ENCODE results near the gene TSPAN9. TPM values are rescaled to one million over a fixed set of nuclear protein-coding genes. Genes with fewer than 3 reads are reported as not detected.

TSPAN9 gene
- total and polyA plus RNA-seq, 2 experiments from 2014 or later: 6.0 to 31.5 TPM

DNA sequence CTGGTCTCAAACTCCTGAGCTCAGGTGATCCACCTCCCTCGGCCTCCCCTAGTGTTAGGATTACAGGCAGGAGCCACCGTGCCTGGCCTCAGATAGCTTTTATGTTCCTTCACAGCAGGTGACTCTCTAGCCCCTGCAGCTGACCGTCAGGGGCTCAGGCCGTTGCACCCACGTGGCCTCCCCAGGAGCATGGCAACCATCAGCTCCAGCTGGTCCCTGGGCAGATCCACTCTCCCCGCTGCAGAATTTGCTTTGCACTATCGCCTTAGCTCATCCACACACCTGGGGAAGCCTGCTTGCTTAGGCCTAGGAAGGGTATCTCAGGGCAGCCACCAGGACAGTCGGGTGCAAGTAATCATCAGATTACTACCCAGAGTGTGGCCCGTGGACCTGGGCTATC is 62.6 kb downstream of the TSPAN9 start (continued):
- no peak for TF ChIP-seq NANOG (IDR thresholded peaks at IDR 0.05; ENCODE audit: borderline replicate concordance)
- TF ChIP-seq, protein P1, sequence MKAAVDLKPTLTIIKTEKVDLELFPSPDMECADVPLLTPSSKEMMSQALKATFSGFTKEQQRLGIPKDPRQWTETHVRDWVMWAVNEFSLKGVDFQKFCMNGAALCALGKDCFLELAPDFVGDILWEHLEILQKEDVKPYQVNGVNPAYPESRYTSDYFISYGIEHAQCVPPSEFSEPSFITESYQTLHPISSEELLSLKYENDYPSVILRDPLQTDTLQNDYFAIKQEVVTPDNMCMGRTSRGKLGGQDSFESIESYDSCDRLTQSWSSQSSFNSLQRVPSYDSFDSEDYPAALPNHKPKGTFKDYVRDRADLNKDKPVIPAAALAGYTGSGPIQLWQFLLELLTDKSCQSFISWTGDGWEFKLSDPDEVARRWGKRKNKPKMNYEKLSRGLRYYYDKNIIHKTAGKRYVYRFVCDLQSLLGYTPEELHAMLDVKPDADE (IDR thresholded peaks at IDR 0.05): no peak
- TF ChIP-seq, protein P2, sequence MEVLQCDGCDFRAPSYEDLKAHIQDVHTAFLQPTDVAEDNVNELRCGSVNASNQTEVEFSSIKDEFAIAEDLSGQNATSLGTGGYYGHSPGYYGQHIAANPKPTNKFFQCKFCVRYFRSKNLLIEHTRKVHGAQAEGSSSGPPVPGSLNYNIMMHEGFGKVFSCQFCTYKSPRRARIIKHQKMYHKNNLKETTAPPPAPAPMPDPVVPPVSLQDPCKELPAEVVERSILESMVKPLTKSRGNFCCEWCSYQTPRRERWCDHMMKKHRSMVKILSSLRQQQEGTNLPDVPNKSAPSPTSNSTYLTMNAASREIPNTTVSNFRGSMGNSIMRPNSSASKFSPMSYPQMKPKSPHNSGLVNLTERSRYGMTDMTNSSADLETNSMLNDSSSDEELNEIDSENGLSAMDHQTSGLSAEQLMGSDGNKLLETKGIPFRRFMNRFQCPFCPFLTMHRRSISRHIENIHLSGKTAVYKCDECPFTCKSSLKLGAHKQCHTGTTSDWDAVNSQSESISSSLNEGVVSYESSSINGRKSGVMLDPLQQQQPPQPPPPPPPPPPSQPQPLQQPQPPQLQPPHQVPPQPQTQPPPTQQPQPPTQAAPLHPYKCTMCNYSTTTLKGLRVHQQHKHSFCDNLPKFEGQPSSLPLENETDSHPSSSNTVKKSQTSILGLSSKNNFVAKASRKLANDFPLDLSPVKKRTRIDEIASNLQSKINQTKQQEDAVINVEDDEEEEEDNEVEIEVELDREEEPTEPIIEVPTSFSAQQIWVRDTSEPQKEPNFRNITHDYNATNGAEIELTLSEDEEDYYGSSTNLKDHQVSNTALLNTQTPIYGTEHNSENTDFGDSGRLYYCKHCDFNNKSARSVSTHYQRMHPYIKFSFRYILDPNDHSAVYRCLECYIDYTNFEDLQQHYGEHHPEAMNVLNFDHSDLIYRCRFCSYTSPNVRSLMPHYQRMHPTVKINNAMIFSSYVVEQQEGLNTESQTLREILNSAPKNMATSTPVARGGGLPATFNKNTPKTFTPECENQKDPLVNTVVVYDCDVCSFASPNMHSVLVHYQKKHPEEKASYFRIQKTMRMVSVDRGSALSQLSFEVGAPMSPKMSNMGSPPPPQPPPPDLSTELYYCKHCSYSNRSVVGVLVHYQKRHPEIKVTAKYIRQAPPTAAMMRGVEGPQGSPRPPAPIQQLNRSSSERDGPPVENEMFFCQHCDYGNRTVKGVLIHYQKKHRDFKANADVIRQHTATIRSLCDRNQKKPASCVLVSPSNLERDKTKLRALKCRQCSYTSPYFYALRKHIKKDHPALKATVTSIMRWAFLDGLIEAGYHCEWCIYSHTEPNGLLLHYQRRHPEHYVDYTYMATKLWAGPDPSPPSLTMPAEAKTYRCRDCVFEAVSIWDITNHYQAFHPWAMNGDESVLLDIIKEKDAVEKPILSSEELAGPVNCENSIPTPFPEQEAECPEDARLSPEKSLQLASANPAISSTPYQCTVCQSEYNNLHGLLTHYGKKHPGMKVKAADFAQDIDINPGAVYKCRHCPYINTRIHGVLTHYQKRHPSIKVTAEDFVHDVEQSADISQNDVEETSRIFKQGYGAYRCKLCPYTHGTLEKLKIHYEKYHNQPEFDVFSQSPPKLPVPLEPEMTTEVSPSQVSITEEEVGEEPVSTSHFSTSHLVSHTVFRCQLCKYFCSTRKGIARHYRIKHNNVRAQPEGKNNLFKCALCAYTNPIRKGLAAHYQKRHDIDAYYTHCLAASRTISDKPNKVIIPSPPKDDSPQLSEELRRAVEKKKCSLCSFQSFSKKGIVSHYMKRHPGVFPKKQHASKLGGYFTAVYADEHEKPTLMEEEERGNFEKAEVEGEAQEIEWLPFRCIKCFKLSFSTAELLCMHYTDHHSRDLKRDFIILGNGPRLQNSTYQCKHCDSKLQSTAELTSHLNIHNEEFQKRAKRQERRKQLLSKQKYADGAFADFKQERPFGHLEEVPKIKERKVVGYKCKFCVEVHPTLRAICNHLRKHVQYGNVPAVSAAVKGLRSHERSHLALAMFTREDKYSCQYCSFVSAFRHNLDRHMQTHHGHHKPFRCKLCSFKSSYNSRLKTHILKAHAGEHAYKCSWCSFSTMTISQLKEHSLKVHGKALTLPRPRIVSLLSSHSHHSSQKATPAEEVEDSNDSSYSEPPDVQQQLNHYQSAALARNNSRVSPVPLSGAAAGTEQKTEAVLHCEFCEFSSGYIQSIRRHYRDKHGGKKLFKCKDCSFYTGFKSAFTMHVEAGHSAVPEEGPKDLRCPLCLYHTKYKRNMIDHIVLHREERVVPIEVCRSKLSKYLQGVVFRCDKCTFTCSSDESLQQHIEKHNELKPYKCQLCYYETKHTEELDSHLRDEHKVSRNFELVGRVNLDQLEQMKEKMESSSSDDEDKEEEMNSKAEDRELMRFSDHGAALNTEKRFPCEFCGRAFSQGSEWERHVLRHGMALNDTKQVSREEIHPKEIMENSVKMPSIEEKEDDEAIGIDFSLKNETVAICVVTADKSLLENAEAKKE (CRISPR knock-in tag; IDR thresholded peaks at IDR 0.05): no peak
- TF ChIP-seq STAT1 (IDR thresholded peaks at IDR 0.05; ENCODE audit: unreplicated experiment): no peak
- no peak for TF ChIP-seq ZNF114 (CRISPR knock-in tag; IDR thresholded peaks at IDR 0.05)
- TF ChIP-seq ZNF331 (CRISPR knock-in tag; IDR thresholded peaks at IDR 0.05; ENCODE audit: low read depth): no peak

GRCh38 chr12:3140284-3140683 is 63.1 kb downstream of the TSPAN9 start:
- H3K4me1 ChIP-seq (ENCODE audit: insufficient read depth): peaks cover 20% of the 10 kb centered on the region; the same call in 1 of the 2 replicates
- H3K79me2 ChIP-seq (replicated peaks; ENCODE audit: insufficient read depth): no peaks in the 10 kb centered on the region; the same call in 1 of the 2 replicates
- H3K4me2 ChIP-seq: no peak overlapping the region
- H4K20me1 ChIP-seq (replicated peaks; ENCODE audit: insufficient read depth): no peaks in the 10 kb centered on the region
- Mint-ChIP-seq H3K36me3 (ENCODE audit: low read depth) (no peaks in the 10 kb centered on the region; the same call in 2 of the 3 replicates), H3K4me1 (peaks cover 43% of the 10 kb centered on the region), H3K4me3 (no peak overlapping the region), H3K27ac (no peak overlapping the region), H3K9me3 (no peaks in the 10 kb centered on the region), H3K27me3 (ENCODE audit: insufficient read depth, low read depth, poor library complexity) (peaks cover 19% of the 10 kb centered on the region)
- H3K27ac ChIP-seq (ENCODE audit: low read depth): no peak overlapping the region
- no peaks in the 10 kb centered on the region for H3K36me3 ChIP-seq (ENCODE audit: insufficient read depth)
- H3F3A ChIP-seq (replicated peaks; ENCODE audit: low read depth): no peaks in the 10 kb centered on the region
- H3K4me3 ChIP-seq: no peak overlapping the region
- DNase-seq (ENCODE audit: low spot score) (no peak), ATAC-seq (no peak)
- no peaks in the 10 kb centered on the region for H3K9me2 ChIP-seq (ENCODE audit: insufficient read depth)
- H2AFZ ChIP-seq: no peak overlapping the region
- no peaks in the 10 kb centered on the region for H3K27me3 ChIP-seq (ENCODE audit: insufficient read depth)
- TF ChIP-seq, protein P3, sequence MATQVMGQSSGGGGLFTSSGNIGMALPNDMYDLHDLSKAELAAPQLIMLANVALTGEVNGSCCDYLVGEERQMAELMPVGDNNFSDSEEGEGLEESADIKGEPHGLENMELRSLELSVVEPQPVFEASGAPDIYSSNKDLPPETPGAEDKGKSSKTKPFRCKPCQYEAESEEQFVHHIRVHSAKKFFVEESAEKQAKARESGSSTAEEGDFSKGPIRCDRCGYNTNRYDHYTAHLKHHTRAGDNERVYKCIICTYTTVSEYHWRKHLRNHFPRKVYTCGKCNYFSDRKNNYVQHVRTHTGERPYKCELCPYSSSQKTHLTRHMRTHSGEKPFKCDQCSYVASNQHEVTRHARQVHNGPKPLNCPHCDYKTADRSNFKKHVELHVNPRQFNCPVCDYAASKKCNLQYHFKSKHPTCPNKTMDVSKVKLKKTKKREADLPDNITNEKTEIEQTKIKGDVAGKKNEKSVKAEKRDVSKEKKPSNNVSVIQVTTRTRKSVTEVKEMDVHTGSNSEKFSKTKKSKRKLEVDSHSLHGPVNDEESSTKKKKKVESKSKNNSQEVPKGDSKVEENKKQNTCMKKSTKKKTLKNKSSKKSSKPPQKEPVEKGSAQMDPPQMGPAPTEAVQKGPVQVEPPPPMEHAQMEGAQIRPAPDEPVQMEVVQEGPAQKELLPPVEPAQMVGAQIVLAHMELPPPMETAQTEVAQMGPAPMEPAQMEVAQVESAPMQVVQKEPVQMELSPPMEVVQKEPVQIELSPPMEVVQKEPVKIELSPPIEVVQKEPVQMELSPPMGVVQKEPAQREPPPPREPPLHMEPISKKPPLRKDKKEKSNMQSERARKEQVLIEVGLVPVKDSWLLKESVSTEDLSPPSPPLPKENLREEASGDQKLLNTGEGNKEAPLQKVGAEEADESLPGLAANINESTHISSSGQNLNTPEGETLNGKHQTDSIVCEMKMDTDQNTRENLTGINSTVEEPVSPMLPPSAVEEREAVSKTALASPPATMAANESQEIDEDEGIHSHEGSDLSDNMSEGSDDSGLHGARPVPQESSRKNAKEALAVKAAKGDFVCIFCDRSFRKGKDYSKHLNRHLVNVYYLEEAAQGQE (IDR thresholded peaks at IDR 0.05; ENCODE audit: unreplicated experiment): no peak
- TF ChIP-seq STAT1 (IDR thresholded peaks at IDR 0.05; ENCODE audit: unreplicated experiment) (no peak), NANOG (IDR thresholded peaks at IDR 0.05; ENCODE audit: borderline replicate concordance) (no peak), JUNB (IDR thresholded peaks at IDR 0.05; ENCODE audit: unreplicated experiment) (no peak), POLR2AphosphoS5 (IDR thresholded peaks at IDR 0.05; ENCODE audit: low read depth) (no peak), ZNF114 (CRISPR knock-in tag; IDR thresholded peaks at IDR 0.05) (no peak)
